ENCODE measurements around the gene GATD1.

GATD1 gene

DNA sequence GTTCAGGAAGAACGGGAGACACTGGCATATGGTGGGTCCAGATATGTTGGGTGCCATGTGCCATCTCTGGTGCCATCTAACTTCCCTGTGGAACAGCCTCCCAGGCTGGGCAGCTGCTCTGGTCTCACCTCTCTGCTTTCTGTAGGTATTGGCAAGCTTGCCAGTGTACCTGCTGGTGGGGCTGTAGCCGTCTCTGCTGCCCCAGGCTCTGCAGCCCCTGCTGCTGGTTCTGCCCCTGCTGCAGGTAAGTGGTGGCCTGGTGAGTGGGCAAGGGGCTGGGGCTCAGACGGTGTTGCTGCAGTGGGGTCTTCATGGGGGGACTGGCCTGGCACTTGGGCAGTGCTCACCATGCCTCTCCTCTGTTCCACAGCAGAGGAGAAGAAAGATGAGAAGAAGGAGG lies 35.1 kb upstream of the GATD1 start:
- H3K9me2 ChIP-seq (replicated peaks; ENCODE audit: insufficient read depth, low read length), result no peaks in the 10 kb centered on the region
- no peak overlapping the region for H3K4me2 ChIP-seq (ENCODE audit: low read depth, low read length)
- H3K4me3 ChIP-seq (ENCODE audit: low read length), result no peak overlapping the region
- peaks cover 15% of the 10 kb centered on the region for H3K36me3 ChIP-seq (replicated peaks; ENCODE audit: insufficient read depth, low read length)
- no peak overlapping the region for H2AFZ ChIP-seq (ENCODE audit: low read length)
- TF ChIP-seq EZH2 (optimal IDR thresholded peaks at IDR 0.05; ENCODE audit: low read depth, low read length) (no peak), EZH2phosphoT487 (IDR thresholded peaks at IDR 0.05; ENCODE audit: low read length) (no peak)
- TF ChIP-seq, protein P1, sequence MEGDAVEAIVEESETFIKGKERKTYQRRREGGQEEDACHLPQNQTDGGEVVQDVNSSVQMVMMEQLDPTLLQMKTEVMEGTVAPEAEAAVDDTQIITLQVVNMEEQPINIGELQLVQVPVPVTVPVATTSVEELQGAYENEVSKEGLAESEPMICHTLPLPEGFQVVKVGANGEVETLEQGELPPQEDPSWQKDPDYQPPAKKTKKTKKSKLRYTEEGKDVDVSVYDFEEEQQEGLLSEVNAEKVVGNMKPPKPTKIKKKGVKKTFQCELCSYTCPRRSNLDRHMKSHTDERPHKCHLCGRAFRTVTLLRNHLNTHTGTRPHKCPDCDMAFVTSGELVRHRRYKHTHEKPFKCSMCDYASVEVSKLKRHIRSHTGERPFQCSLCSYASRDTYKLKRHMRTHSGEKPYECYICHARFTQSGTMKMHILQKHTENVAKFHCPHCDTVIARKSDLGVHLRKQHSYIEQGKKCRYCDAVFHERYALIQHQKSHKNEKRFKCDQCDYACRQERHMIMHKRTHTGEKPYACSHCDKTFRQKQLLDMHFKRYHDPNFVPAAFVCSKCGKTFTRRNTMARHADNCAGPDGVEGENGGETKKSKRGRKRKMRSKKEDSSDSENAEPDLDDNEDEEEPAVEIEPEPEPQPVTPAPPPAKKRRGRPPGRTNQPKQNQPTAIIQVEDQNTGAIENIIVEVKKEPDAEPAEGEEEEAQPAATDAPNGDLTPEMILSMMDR (IDR thresholded peaks at IDR 0.05; ENCODE audit: low read length), result no peak
- no peaks in the 10 kb centered on the region for H3K9me3 ChIP-seq (replicated peaks; ENCODE audit: insufficient read depth, low read length)
- no peak overlapping the region for H3K9ac ChIP-seq (ENCODE audit: low read length)
- peaks cover 13% of the 10 kb centered on the region for H3K4me1 ChIP-seq (ENCODE audit: low read length)
- H3F3A ChIP-seq (ENCODE audit: insufficient read depth, low read length), result peaks cover 44% of the 10 kb centered on the region
- H3K27me3 ChIP-seq (replicated peaks; ENCODE audit: insufficient read depth, low read length), result no peaks in the 10 kb centered on the region
- H3K79me2 ChIP-seq (ENCODE audit: low read length), result peaks cover 50% of the 10 kb centered on the region
- no peak for DNase-seq
- H3K27ac ChIP-seq (ENCODE audit: low read length), result no peak overlapping the region
- H4K20me1 ChIP-seq (ENCODE audit: insufficient read depth, low read length), result peaks cover 15% of the 10 kb centered on the region

DNA sequence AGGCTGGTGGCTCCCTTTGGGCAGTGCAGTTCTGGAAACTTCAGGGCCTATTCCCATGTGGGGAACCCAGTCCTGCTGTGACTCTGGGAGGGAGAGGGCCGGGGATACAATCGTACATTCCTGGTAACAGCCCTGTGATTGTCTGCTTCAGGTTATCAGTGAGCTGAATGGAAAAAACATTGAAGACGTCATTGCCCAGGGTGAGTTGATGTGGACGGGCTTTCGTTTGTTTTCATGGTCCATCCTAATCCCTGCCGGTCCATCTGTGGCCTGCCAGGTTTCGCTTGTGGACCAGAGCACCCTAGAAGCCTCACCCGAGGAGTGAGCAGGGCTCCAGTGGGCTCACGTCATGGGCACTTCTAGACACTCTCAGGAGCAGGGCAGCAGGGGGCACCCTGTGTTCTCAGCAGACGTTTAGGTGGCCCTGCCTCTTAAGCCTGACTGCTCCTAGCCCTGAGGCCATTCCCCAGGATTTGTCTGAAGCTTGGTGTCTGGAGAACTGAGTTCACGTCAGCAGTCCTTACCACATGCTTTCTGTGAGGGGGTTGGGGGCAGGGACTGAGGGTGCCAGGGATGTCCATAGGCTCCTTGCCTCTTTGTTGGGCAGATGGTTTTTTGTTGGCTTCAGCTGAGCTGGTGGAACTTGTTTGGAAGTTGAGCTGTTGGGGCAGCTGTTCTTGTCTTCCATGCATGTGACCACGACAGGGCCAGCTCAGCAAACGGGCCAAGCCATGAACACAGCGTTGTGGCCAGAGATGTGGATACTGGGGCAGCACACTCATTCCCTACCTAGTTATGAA lies 34.4 kb upstream of the GATD1 start:
- no peaks in the 10 kb centered on the region for H3K27me3 ChIP-seq (replicated peaks; ENCODE audit: insufficient read depth, low read length)
- H2AFZ ChIP-seq (ENCODE audit: low read length), result no peak overlapping the region
- no peak overlapping the region for H3K27ac ChIP-seq (ENCODE audit: low read length)
- H3F3A ChIP-seq (ENCODE audit: insufficient read depth, low read length), result peaks cover 44% of the 10 kb centered on the region
- H3K9me2 ChIP-seq (replicated peaks; ENCODE audit: insufficient read depth, low read length), result no peaks in the 10 kb centered on the region
- H3K4me1 ChIP-seq (ENCODE audit: low read length), result peaks cover 13% of the 10 kb centered on the region
- TF ChIP-seq EZH2phosphoT487 (IDR thresholded peaks at IDR 0.05; ENCODE audit: low read length), result no peak
- TF ChIP-seq EZH2 (optimal IDR thresholded peaks at IDR 0.05; ENCODE audit: low read depth, low read length), result no peak
- TF ChIP-seq, protein P1 (IDR thresholded peaks at IDR 0.05; ENCODE audit: low read length), result no peak
- peak overlapping the region; percentile 100 for H3K4me3 ChIP-seq (ENCODE audit: low read length)
- DNase-seq, result no peak
- peaks cover 15% of the 10 kb centered on the region for H4K20me1 ChIP-seq (ENCODE audit: insufficient read depth, low read length)
- peak overlapping the region; percentile 86 for H3K4me2 ChIP-seq (ENCODE audit: low read depth, low read length)
- peak overlapping the region; percentile 96; the same call in 1 of the 2 replicates for H3K9ac ChIP-seq (ENCODE audit: low read length)
- peaks cover 15% of the 10 kb centered on the region for H3K36me3 ChIP-seq (replicated peaks; ENCODE audit: insufficient read depth, low read length)
- H3K79me2 ChIP-seq (ENCODE audit: low read length), result peaks cover 50% of the 10 kb centered on the region
- H3K9me3 ChIP-seq (replicated peaks; ENCODE audit: insufficient read depth, low read length), result no peaks in the 10 kb centered on the region

DNA sequence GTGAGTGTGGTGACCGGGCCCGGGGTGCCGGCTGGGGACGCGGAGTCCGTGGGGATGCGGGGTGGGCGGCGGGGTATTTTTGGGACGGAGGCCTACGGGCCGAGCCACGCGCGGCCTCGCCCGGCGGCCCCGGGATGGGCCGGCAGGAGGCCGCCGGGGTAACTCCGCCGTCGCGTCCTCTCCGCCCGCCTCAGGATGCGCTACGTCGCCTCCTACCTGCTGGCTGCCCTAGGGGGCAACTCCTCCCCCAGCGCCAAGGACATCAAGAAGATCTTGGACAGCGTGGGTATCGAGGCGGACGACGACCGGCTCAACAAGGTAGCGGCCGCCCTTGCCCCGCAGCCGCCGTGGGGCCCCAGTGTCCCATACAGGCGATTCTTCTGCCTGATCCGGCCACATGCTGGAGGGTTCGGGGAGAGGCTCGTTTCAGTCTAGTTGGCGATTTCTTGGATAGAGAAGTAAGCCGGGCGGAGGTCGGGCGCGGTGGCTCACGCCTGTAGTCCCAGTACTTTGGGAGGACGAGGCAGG lies 32.8 kb upstream of the GATD1 start:
- TF ChIP-seq EZH2 (optimal IDR thresholded peaks at IDR 0.05; ENCODE audit: low read depth, low read length) (no peak), EZH2phosphoT487 (IDR thresholded peaks at IDR 0.05; ENCODE audit: low read length) (no peak)
- TF ChIP-seq, protein P1 (IDR thresholded peaks at IDR 0.05; ENCODE audit: low read length), result no peak
- no peaks in the 10 kb centered on the region for H3K27me3 ChIP-seq (replicated peaks; ENCODE audit: insufficient read depth, low read length)
- H2AFZ ChIP-seq (ENCODE audit: low read length), result no peak overlapping the region
- peak overlapping the region; percentile 100 for H3K4me3 ChIP-seq (ENCODE audit: low read length)
- peaks cover 51% of the 10 kb centered on the region for H3F3A ChIP-seq (ENCODE audit: insufficient read depth, low read length)
- peaks cover 15% of the 10 kb centered on the region for H3K36me3 ChIP-seq (replicated peaks; ENCODE audit: insufficient read depth, low read length)
- no peaks in the 10 kb centered on the region for H3K9me2 ChIP-seq (replicated peaks; ENCODE audit: insufficient read depth, low read length)
- H3K9ac ChIP-seq (ENCODE audit: low read length), result peak overlapping the region; percentile 96
- H3K4me1 ChIP-seq (ENCODE audit: low read length), result peaks cover 13% of the 10 kb centered on the region
- no peak for DNase-seq
- peak overlapping the region; percentile 96; the same call in 1 of the 2 replicates for H3K27ac ChIP-seq (ENCODE audit: low read length)
- peaks cover 50% of the 10 kb centered on the region for H3K79me2 ChIP-seq (ENCODE audit: low read length)
- peak overlapping the region; percentile 86 for H3K4me2 ChIP-seq (ENCODE audit: low read depth, low read length)
- peaks cover 15% of the 10 kb centered on the region for H4K20me1 ChIP-seq (ENCODE audit: insufficient read depth, low read length)
- H3K9me3 ChIP-seq (replicated peaks; ENCODE audit: insufficient read depth, low read length), result no peaks in the 10 kb centered on the region

All from MM.1S (cell line).